Muscle layer of colon (tissue), 2 donors: ENCODE data around the gene SYCE3.
A peak's percentile ranks its signal among the peaks of the same experiment; 100 is the strongest.

Experiments used
- H3K27ac ChIP-seq: one replicate; pipeline ENCODE4 v1.7.0; 2013; ENCODE audit warnings: low read depth, mild to moderate bottlenecking, low read length, moderate library complexity
- H3K27me3 ChIP-seq, 2 donors: one replicate each; pipeline ENCODE4 v1.7.0; 2013; ENCODE audit warnings: low read length in 2 of 2, mild to moderate bottlenecking in 2 of 2; ENCODE audit not compliant: insufficient read depth in 2 of 2, control insufficient read depth in 1 of 2
- H3K36me3 ChIP-seq: one replicate; pipeline ENCODE4 v1.7.0; 2013; ENCODE audit warnings: mild to moderate bottlenecking, low read length; ENCODE audit not compliant: insufficient read depth
- H3K4me1 ChIP-seq: one replicate; pipeline ENCODE4 v1.7.0; 2013; ENCODE audit warnings: mild to moderate bottlenecking, low read length; ENCODE audit not compliant: insufficient read depth
- H3K4me3 ChIP-seq, 2 donors: one replicate each; pipeline ENCODE4 v1.7.0; 2013; ENCODE audit warnings: low read length in 2 of 2, low read depth in 1 of 2, mild to moderate bottlenecking in 1 of 2, moderate library complexity in 1 of 2
- H3K9ac ChIP-seq: one replicate; pipeline ENCODE4 v1.7.0; 2013; ENCODE audit warnings: low read length
- H3K9me3 ChIP-seq: one replicate; pipeline ENCODE4 v1.7.0; 2013; ENCODE audit warnings: mild to moderate bottlenecking, low read length
- donor health status: abdominal sarcoma.
- donor health status: Adenocarcinoma of cecum.

Gene SYCE3

DNA sequence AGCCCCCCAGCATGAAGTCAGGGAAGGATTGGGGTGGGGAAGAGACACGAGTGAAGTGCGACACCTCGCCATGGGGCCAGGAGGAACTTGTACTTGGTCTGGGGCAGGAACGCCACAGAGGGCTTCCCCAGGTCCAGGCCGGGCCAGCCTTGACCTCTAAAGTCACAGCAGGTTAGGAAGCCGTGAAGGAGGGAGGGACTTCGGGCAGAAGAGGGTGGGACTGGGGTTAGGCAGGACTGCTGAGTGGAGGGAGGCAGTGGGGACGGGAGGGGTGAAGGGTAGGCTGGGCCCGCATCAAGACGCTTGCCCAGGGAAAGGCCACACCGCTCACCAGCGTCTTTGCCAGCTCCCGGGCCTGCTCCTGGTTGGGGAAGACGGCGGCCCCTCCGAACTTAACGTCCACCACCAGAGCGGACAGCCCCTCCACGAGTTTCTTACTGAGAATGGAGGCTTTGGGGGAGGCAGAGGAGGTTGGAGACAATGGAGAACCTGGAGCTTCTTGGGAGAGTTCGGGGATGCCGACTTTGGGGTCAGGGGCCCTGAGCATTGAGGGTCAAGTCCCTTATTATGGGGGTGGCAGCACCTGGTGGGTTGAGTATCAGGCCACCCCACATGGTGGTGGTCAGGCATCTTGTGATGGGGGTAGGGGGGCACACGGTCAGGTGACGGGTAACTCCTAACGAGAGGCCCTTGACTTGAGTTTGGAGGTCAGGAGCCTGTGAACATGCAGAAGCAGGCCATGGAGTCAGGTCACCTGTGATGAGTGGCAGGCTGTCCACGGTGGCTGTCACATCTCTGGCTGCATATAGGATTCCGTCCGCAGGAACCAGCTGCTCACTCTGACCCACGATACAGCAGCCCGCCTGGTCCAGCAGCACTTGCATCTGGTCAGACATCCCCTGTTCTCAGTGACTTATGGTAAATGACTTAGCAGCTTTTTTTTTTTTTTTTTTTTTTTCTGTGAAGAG is 35.6 kb downstream of the SYCE3 start:
- peaks cover 25% of the 10 kb centered on the region for H3K4me1 ChIP-seq
- H3K4me3 ChIP-seq, result peak overlapping the region; percentile 65 to 94
- H3K9ac ChIP-seq, result no peak overlapping the region
- no peaks in the 10 kb centered on the region for H3K9me3 ChIP-seq
- H3K36me3 ChIP-seq, result peaks cover 17% of the 10 kb centered on the region
- peaks cover 8 to 32% of the 10 kb centered on the region in 2 donors for H3K27me3 ChIP-seq
- peak overlapping the region; percentile 81 for H3K27ac ChIP-seq

GRCh38 chr22:50526108-50526833 is 36.4 kb downstream of the SYCE3 start:
- Histone ChIP-seq H3K9me3 (no peaks in the 10 kb centered on the region), H3K27ac (peak overlapping the region; percentile 81), H3K36me3 (peaks cover 25% of the 10 kb centered on the region), H3K4me1 (peaks cover 23% of the 10 kb centered on the region), H3K9ac (no peak overlapping the region), H3K27me3 (peaks cover 5 to 24% of the 10 kb centered on the region in 2 donors), H3K4me3 (peak overlapping the region; percentile 65 to 94)

- peaks cover under 1 to 19% of the 10 kb centered on the region in 2 donors for H3K27me3 ChIP-seq
- peak overlapping the region; percentile 65 to 94 for H3K4me3 ChIP-seq
- H3K36me3 ChIP-seq, result peaks cover 30% of the 10 kb centered on the region
- H3K4me1 ChIP-seq, result peaks cover 19% of the 10 kb centered on the region
- peak overlapping the region; percentile 81 for H3K27ac ChIP-seq
- H3K9ac ChIP-seq, result no peak overlapping the region
- no peaks in the 10 kb centered on the region for H3K9me3 ChIP-seq
These were observed 36.9 kb downstream of the SYCE3 start for GRCh38 chr22:50525858-50526107.

- Histone ChIP-seq H3K9me3 (no peaks in the 10 kb centered on the region), H3K27me3 (peaks cover 0 to 14% of the 10 kb centered on the region in 2 donors), H3K4me3 (peak within 1 kb of the TSS; percentile 65 to 94), H3K4me1 (peaks cover 14% of the 10 kb centered on the region), H3K36me3 (peaks cover 32% of the 10 kb centered on the region), H3K9ac (peak within 1 kb of the TSS; percentile 68), H3K27ac (peak within 1 kb of the TSS; percentile 88)
These were observed 37.4 kb downstream of the SYCE3 start, which contains the start of gene SCO2 for GRCh38 chr22:50525104-50525857. SCO2 (minus strand) TSS chr22:50525598; CDS start chr22:50524411, 1,187 bp downstream.

DNA sequence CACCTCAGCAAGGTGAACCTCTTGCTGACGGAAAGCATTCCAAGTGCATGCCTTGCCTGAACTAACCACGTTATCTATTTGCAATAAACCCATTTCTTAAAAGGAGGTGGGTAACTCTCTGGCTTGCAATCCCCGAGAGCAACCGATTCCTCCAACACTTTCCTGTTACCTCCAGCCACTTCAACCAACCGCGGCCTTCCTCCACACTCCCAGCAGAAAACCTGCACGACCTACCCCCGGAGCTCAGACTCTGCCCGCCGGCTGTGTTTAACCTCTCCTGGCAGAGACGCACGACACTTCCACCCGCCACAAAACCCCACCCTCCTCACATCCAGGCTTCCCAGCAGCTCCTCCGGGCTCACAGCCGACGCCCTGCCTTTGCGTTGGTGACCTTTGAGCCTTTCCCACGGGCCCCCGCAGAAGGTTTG is 38.0 kb downstream of the SYCE3 start:
- H3K27ac ChIP-seq, result peak overlapping the region; percentile 88
- peak overlapping the region; percentile 68 for H3K9ac ChIP-seq
- H3K4me3 ChIP-seq, result peak overlapping the region; percentile 65 to 94
- H3K36me3 ChIP-seq, result peaks cover 34% of the 10 kb centered on the region
- H3K9me3 ChIP-seq, result no peaks in the 10 kb centered on the region
- H3K4me1 ChIP-seq, result peaks cover 12% of the 10 kb centered on the region
- peaks cover 0 to 8% of the 10 kb centered on the region in 2 donors for H3K27me3 ChIP-seq

DNA sequence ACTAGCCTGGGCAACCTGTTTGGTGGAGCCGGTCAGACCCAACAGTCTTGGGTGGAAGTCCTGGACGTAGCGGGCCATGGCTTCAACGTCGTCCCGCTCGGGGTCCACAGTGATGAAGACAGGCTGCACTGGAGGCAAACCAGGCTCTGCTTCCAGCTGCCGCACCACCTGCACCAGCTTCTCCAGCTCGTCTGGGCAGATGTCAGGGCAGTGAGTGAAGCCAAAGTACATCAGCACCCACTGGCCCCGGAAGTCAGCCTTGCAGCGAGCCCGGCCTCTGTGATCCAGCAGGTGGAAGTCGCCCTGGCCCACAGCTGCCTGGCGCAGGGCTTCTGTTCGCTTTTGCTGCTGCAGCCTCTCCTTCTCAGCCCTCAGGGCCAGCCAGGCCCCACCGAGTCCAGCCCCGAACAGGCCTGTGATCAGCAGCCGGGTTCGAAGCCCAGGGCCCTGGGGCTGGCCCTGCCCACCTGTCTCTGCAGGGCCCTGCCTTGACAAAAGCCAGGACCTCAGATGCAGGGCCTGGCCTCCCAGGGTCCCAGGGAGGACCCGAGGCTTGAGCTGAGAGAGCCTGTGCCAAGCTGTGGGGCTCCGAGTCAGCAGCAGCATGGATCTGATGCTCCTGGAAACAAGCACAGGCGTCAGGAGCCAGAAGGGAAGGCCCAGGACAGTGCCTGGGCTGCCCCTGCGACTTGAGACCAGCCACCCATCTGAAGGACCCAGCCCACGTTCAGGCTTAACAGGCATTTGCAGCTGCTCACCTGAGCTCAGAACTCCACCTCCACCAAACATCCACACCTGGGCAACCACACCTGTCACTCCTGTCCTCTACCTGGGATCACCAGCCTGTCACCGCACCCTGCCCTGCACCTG is 38.7 kb downstream of the SYCE3 start:
- Histone ChIP-seq H3K27me3 (peaks cover 0 to 2% of the 10 kb centered on the region in 2 donors), H3K27ac (peak overlapping the region; percentile 88), H3K9me3 (no peaks in the 10 kb centered on the region), H3K4me1 (peaks cover 12% of the 10 kb centered on the region), H3K9ac (no peak overlapping the region), H3K4me3 (peak overlapping the region in 1 of 2 donors; percentile 65), H3K36me3 (peaks cover 40% of the 10 kb centered on the region)

DNA sequence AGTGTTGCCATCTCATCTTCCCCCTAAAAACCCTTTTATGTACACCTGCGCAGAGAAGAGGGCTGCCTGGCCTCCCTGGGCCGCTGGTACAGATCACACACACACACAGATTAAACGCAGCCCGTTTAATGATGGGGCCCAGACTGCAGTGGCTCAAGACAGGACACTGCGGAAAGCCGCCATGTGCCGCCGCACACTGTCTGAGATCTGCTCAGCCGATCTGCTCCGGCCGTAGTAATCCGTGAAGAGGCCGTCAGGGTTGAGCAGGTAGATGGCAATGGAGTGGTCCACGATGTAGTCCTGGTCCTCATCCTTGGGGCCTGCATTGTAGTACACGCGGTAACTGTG is 39.3 kb downstream of the SYCE3 start:
- no peaks in the 10 kb centered on the region for H3K9me3 ChIP-seq
- peaks cover 12% of the 10 kb centered on the region for H3K4me1 ChIP-seq
- peaks cover 45% of the 10 kb centered on the region for H3K36me3 ChIP-seq
- H3K9ac ChIP-seq, result no peak overlapping the region
- no peak overlapping the region for H3K4me3 ChIP-seq
- no peaks in the 10 kb centered on the region for H3K27me3 ChIP-seq
- H3K27ac ChIP-seq, result no peak overlapping the region

GRCh38 chr22:50522806-50523438 is 39.8 kb downstream of the SYCE3 start:
- Histone ChIP-seq H3K9me3 (no peaks in the 10 kb centered on the region), H3K4me1 (peaks cover 12% of the 10 kb centered on the region), H3K4me3 (no peak overlapping the region), H3K27me3 (no peaks in the 10 kb centered on the region), H3K9ac (no peak overlapping the region), H3K36me3 (peaks cover 49% of the 10 kb centered on the region), H3K27ac (no peak overlapping the region)

DNA sequence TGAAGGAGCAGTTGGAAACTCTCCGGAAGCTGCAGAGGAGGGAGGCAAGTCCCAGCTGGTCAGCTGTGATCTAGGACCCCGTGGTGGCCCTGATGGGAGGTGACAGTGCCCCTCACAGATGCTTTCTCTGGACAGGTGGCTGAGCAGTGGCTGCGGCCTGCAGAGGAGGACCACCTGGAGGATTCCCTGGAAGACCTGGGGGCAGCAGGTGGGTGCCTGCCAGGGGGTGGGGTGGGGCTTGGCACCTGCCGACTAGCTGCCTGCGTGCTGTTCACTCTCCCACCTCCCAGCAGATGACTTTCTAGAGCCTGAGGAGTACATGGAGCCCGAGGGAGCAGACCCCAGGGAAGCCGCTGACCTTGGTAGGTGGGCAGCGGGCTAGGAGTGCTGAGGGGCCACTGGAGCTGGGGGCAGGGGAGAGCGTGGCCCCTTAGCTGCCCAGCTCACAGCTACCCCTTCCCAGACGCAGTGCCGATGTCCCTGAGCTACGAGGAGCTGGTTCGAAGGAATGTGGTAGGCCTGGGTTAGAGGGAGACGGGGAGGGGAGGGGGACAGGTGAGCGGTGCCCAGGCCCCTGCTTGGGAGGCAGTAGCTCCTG is 40.4 kb downstream of the SYCE3 start:
- Histone ChIP-seq H3K4me1 (peaks cover 12% of the 10 kb centered on the region), H3K27me3 (no peaks in the 10 kb centered on the region), H3K4me3 (no peak overlapping the region), H3K27ac (no peak overlapping the region), H3K9ac (no peak overlapping the region), H3K9me3 (no peaks in the 10 kb centered on the region), H3K36me3 (peaks cover 56% of the 10 kb centered on the region)

DNA sequence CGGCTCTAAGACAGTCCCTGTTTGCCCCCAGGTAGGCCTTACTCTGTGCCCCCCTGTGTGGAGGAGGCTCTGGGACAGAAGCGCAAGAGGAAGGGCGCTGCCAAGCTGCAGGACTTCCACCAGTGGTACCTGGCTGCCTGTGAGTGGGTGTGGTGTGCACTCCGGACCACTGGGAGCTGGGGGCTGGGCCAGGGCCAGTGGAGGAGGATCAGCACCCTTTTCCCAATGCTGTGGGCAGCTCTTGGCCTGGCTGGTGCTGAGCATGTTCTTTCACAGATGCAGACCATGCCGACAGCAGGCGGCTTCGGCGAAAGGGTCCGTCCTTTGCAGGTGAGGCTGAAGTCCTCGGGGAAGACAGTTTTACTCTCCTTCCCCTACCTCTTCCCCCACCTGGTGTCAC is 41.0 kb downstream of the SYCE3 start:
- peaks cover 12% of the 10 kb centered on the region for H3K4me1 ChIP-seq
- no peak overlapping the region for H3K27ac ChIP-seq
- H3K9me3 ChIP-seq, result no peaks in the 10 kb centered on the region
- H3K9ac ChIP-seq, result no peak overlapping the region
- no peak overlapping the region for H3K4me3 ChIP-seq
- H3K27me3 ChIP-seq, result no peaks in the 10 kb centered on the region
- H3K36me3 ChIP-seq, result peaks cover 61% of the 10 kb centered on the region
